ENCODE results near the gene AATK.
"Not testable (repeated sequence)": the region's sequence is repeated elsewhere in the genome, so short reads cannot be mapped to it uniquely, and the experiment has no call there.

The AATK gene

DNA sequence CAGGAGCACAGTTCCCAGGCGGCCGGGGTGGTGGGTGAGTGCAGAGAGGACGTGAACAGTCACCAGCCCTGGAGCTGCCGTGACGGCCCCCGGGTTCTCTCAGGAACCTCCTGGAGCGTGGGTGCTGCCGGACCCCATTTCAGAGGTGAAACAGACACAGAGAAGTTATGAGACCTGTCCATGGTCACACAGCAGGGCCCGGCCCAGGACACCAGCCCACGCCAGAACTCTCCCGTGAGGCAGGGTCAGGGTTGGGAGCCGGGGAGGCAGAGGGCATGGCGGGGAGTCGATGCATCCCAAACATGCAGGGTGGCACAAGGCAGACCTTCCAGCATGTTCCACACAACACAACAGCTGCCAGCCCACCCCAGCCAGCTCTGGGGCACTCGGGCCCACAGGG is 4.5 kb downstream of the AATK start:
- no peak for DNase-seq

DNA sequence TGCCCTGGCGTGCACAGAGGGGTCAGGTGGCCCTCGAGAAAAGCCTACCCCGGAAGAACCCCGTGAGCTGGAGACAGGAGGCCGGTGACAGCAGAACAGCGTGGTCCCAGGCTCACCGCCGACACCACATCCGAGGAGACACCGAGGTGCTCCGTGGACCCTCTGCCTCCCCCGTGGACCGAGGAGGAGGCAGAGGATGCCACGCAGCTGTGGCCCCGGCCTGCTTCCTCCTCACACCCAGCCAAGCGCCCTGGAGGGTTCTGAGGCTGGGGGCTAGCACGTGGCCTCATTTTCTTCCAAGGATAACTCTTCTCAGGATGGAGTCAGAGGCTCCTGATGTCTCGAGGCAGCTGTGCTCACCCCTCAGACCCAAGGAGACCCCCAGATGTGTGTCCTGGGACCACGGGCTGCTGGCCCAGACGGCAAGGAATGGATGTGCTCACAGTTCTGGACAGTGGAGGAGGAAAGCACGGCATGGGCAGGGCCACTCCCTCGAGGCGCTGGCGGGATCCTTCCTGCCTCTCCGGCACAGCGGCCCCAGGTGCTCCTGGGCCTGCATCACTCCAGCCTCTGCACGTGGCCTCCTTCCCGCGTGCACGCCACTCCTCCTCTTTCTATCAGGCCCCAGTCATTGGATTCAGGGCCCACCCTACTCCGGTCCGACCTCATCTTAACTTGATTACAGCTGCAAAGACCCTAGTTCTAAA is 5.1 kb downstream of the AATK start:
- no peak for DNase-seq

DNA sequence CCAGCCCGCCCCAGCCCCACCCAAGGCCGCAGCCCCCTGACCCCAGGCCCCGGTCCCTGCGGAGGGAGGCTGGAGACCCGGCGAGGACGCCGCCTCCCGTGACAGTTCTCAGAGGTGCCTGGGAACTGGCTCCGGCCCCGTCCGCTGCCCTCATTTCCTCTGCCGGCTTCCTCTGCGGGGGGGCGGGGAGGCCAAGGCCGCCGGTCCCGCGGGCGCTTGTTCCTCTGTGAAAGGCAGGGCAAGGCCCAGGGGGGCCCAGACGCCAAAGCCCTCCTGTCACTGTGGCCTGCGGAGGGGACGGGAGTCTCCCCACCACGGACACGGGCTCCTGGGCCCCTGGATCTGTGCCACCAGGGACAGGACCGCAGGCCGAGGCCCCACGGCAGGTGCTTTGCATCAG is 5.7 kb downstream of the AATK start:
- no peak for DNase-seq

DNA sequence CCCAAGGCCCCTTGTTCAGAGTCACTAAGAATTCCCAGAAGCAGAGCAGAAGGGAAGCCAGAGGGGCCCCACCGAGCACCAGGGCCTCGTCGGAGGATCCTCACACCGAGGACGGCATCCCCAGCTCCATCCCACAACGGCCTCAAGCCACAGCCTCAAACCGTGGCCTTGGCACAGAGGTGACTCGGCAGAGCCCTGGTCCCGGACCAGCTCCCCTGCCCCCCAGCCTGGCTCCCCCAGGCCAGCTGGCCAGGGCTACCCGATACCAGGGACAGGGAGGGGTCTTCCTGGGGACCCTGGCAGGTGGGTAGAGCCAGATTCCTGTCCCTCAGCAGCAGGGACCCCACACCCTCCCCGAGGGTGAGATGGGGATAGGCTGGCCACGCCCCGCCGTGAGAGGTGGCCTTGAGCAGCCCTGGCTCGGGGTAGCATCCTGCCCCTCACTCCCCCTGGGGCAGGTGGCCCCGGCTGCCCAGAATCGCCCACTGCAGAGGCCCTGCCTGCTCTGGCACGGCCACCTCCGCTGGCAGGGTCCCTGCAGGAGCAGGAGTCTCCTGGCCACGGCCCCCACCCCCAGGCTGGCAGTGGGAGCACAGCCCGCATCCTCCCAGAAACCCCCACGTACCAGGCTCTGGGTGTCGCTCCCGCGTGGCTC is 6.3 kb downstream of the AATK start:
- DNase-seq = no peak

- DNase-seq = no peak
Measured at GRCh38 chr17:81158688-81159590, 7.1 kb downstream of the AATK start.

GRCh38 chr17:81157848-81158687 is 8.0 kb downstream of the AATK start:
- no peak for DNase-seq

DNA sequence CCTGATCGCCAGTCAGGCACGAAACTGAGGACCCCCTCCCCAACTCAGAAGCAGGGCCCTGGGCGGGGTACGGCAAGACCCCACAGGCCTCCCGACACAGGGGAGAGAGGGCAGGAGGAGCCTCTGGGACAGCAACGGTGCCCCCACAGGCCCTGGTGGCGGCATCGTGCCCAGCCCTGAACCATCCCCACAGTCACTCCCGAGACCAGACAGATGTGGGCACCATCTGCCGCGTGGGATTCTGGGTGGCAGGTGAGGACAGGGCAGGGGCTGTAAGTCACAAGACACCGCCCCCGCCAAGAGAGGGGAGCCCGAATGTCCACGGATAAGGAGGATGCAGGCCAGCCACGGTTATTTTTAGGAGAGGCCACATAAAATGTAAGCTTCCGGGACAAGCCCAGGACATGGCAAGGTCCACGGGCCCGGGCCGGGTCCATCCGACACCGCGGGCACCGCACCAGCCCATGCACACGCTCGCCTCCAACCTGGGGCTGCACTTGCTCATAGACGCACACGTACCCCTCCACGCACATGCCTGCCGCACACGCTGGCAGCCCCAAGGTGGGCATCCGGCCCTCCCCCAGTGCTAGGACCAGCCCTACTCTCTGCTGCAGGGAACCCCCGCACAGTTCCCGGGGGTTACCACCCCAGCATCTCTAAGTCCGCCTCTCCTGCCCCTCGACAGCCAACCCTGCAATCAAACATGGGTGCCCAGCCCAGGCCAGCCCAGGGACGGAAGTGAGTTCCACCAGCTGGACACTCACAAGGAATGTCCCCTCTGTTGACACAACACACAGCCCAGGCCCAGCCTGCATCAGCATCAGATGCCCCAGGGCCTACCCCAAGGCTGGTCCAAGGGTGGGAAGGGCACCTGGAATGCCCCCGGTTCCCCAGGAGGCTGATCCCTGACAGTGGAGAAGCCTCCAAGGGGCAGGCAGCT is 8.9 kb downstream of the AATK start:
- DNase-seq = no peak

GRCh38 chr17:81154961-81155360 is 11.1 kb downstream of the AATK start:
- no peak for DNase-seq

- not testable (repeated sequence) for DNase-seq
Measured at GRCh38 chr17:81154016-81154415, 12.0 kb downstream of the AATK start.

- DNase-seq = no peak
Measured at GRCh38 chr17:81153340-81153803, 12.6 kb downstream of the AATK start.

GRCh38 chr17:81152288-81152828 is 13.7 kb downstream of the AATK start:
- no peak for DNase-seq

DNA sequence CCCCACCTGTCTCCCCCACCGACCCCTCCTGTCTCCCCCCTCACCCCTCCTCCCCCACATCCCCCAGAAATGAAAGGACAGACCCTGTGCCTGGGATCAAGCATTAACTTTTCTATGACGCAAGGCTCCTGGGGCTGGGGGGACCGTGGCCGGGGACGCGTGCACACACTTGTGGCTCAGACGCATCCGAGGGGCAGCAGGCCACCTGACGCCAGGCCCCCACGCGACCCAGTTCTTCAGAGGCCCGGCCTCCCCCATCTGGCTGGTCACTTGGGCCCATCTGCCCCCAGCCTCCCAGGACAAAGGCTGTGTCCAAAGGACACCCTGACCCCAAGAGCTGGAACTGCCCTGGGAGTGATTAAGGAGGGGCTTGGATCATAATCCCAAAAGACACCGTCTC is 14.7 kb downstream of the AATK start:
- no peak for DNase-seq

DNA sequence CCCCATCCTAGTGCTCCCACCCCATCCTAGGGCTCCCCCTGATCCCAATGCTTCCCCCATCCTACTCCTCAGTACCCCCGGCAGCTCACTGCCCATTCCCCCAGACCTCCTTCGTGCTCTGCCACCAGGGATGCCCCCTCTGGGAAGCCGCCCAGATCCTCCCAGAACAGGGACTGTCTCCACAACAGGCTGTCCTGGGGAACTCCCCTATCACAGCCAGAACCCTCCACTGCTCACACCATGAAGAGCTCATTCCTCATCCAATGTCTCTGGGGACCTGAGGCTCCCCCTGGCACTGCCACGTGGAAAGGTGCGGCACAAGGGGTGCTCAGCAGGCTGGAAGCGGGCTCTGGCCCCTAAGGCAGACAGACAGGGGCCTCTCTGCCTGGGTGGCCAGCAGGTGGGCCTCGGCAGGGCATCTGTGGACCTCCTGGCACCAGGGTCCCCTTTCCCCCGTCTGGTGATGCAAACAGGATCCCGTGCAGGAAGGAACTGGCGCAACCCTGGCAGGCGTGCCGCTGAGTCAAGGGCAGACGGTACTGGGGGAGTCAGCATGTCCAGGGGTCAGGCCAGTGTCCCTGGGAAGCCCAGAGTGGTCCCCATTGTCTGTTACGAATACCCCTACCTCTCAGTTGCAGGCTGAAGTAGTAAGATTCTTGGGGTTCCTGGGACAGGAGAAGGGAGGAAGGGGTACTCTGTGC is 15.5 kb downstream of the AATK start:
- no peak for DNase-seq

DNA sequence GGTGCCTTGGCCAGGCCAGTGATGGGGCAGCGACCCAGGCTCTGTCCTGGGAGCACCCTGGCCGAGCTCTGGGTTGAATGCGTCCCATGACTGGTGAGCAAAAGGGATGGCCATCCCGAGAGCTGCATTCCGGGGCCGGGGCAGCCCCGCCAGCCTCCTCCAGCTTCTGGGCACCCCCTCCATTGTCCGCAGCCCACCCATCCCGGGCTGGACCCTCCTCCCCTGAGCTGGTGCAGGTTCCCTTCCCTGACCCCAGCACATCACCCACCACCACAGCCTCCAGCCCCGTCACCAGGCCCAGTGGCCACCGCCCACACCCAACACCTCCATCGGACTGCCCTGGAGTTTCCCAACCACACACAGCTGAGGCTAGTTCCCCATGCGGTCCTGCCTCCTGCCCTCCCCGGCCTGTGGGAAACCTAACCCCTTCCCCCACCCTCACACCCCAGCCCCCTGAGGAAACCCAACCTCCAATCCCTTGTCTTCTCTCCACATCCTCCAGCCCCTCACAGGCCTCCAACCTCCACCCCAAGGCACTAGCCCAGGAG is 17.0 kb downstream of the AATK start:
- no peak for DNase-seq

DNA sequence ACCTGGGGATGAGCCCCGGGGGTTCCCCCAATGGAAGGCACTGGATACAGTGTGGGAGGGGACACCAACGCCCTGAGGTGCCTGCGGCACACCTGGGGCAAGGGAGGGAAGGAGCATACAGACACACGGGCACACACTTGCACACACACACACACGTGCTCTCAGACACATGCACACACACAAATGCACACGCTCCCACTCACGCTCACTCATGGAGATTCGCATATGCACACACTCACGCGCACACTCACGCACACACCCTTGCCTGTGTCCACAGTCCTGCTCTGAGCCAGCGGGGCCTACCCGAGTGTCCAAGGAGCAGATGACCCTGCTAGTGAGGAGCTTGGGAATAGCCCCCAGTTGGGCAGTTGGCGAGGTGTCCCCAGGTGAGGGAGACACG is 17.4 kb downstream of the AATK start:
- DNase-seq = no peak

DNA sequence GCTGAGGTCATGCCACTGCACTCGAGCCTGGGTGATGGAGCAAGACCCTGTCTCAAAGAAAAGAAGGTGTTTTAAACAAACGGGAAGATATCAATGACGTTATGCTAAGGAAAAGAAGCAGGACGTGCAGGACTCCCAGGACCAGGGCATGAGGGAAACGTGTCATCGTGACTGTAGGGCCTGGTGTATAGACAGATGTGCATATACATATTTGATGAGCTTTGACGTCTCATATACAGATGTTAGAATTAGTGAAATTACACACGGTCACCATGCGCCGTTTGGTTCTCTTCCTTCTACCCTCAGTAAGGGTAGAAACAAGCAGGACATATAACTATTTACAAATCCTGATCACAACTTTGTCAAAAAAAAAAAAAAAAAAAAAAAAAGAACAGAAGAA is 18.3 kb downstream of the AATK start:
- DNase-seq = no peak

DNA sequence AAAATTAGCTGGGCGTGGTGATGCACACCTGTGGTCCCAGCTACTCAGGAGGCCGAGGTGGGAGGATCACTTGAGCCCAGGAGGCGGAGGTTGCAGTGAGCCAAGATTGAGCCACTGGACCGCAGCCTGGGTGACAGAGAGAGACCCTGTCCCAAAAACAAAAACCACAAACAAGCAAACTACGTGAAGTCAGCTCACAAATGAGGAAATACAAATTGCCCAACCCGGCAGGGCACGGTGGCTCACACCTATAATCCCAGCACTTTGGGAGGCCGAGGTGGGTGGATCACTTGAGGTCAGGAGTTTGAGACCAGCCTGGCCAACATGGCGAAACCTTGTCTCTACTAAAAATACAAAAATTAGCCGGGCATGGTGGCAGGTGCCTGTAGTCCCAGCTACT is 19.8 kb downstream of the AATK start:
- DNase-seq = not testable (repeated sequence)

DNA sequence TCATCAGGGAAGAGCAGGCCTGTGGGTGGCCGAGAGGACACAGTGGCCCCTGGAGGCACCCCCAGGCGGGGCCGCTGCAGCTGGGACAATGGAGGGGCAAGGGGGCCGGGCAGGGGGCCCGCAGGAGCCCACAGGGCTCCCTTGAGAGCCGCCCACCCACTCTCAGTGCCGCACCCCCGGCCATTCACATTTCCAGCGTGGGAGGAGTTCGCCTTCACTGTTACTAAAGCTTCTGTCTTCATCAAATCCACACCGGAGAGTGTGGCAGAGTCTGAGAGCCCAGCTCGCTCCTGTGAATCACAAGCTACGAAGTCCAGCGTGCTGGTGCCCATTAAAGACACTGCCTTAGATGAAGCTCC is 21.6 kb downstream of the AATK start:
- no peak for DNase-seq

DNA sequence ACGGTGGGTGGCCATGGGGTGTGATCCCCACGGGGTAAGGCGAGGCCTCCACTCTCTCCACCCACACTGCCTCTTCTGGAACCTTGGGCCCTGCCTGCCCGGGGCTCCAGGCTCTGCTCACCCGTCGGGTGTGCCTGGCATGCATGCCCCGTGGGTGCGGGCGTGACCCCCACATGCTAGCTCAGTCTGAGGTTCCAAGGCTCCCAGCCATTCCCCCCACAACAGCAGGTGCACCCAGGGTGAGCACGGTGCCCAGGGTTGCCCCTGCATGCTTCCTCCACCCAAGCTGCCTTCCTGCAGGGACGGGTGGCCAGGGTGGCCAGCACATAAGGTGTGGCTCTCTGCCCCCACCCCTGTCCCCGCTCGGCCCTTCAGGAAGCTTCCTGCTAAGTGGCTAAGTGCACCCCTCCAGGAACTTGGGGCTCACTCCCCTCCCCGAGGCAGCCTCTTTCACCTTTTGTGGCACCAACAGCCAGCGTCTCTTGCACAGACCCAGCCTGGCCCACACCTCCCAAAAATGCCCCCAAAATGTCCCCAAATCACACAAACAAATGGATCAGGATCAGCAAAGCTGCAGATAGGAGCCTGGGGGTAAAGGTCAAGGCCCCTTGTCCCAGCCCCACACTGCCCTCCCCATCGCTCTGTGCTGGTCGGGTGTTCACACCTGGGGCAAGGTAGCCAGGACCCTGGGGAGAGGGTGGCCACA is 22.2 kb downstream of the AATK start:
- no peak for DNase-seq

DNA sequence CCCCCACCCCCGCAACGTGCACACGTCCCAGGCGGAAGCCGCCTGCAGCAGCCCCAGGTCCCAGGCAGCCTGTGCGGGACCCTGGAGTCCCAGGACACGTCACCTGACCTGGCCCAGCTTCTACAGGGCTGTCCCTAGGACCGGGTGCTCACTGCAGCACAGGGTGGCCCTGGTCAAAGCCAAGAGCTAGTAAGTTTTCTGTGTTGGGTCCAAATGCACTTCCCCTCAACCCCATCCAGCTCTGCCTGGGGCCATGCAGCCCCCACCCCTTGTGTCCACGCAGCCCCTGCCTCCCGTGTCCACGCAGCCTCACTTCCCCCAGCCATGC is 22.9 kb downstream of the AATK start:
- no peak for DNase-seq
